G401.6 (cell line): ENCODE results near the gene PKD1L1.

Experiments used
- FAIRE-seq: peaks from 2 replicates; lab custom pipeline; 2012; peaks lifted over from hg19 to GRCh38; lab: Jason Lieb, UNC

Gene PKD1L1

DNA sequence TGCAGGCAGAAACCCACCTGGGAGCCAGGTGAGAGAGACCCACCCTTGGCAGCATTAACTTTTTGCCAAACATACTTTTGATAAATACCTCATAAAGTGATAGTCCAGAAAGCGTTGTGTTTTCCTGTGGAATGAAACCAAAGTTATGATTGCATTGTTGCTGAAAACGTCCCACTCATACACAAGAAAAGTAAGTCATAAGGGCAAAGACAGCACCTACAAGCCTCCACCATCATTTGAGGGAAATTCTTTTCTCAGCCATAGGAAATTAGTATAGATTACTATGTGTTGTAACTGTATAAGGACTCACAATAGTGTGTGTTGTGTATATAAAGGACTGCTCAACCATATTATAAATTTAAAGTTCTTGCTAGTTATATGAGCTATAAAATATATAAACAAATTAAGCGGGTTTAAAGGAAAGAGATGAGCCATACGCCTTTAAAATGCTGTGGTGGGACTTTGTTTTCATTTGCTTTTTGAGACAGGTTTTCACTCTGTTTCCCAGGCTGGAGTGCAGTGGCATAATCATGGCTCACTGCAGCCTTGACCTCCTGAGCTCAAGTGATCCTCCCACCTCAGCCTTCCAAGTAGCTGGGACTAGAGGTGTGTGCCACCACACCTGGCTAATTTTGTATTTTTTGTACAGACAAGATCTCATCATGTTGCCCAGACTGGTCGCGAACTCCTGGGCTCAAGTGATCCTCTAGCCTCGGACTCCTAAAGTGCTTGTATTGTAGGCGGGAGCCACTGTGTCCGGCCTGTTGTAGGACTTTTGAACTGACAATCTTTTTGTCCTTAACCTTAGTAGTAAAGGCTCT lies 160.8 kb downstream of the PKD1L1 start:
- FAIRE-seq: no peak

DNA sequence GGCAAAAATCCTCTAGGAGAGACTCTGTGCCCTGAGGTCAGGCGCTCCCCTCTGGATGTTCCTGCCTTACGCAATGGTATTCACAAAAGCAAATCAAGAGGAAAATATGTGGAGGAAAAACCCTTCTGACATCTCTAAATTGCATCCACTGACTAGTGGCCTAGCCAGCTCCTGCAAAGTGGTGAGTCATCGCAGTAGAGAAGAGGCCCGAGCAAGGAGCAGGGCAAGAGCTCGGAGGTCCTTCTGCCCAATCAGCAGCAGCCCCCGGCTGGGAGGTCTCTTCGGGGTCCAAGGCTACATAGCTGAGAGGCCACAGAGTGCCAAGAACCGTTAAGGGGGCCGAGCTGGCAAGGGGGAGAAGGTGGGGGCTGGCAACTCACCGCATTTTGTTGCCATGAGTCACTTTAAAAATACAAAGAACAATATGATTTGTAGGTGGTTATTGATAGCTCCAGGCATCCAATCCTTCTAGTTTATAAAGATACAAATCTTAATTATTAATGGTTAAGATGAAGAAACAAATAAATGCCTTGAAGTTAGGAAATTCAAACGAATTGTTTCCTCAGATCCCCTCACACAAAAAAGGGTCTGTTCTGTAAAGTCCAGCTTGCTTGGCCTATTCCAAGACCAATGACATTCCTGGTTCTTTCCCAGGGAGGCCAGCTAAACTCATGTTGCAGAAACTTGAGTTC lies 161.6 kb downstream of the PKD1L1 start:
- peak; percentile 100 for FAIRE-seq

DNA sequence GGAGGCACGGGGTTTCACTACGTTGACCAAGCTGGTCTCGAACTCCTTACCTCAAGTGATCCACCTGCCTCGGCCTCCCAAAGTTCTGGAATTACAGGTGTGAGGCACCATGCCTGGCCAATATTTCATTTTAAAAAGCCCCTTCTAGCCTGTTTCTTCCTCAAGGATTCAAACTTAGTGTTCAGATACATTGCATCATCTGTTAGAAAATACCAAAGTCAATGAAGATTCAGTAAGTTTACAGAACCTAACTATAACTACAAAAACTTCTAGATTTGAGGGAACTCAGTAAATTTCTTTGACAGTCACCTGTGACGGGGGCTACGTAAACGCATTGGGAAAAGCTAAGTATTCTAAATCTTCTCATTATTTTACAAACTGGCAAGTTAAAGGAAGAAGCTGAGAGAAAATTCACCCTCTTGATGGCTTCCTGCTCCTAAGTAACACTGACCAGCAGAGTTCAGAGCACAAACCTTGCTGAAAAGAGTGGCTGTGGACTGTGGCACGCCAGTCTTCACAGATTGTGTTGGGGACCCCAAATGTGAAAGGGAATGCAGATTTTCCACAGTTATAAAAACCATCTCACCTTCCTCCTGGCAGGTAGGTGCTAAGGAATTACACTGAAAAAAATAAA lies 162.2 kb downstream of the PKD1L1 start:
- FAIRE-seq: no peak

DNA sequence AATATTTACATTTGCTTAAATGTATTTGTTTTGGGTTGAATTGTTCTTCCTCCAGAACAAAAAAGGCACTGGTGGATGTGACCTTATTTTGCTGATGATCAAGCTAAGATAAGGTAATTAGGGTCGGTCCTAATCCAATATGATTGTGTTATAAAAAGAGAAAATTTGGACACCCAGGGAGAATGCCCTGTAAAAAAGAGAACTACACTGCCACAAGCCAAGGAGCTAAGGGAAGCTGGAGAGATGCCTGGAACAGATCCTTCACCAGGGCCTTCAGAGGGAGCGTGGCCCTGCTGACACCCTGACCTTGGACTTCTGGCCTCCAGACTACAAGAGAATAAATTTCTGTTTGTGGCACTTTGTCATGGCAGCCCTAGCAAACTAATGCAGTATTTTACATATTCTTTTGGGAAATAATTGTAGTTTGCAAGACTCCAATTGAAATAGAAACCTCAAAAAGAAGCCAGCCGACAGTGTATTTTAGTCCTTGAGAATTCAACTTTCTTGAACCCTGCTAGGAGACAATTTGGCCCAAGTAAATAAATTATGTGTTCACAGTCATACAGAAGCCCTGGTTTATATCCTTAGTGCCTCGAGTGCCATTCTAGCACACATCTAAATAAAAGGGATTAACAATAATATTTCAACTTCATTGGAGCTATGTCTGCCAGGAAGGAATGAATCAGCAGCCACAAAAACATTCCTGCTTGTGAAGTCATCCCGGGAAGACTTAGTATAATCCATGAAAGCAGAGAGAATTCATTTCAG lies 164.6 kb downstream of the PKD1L1 start:
- peak; percentile 99 for FAIRE-seq

DNA sequence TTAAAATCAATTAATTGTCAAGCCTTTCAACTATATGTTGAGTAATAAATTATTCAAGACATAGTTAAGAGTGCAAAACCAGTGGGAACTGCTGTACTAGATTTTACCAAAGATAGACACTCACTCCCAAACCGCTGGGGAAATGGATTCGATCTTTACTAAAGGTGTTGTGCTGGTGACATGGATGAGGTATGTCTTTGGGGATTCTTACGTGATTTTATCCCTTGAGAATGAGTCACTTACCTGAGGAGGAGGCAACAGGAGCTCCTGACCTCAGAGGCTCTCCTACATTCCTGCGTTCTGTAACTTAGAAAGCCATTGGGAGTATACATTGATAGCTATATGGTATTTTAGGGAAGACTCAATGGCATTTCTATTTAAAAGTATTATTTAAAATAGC lies 165.5 kb downstream of the PKD1L1 start:
- FAIRE-seq: no peak

DNA sequence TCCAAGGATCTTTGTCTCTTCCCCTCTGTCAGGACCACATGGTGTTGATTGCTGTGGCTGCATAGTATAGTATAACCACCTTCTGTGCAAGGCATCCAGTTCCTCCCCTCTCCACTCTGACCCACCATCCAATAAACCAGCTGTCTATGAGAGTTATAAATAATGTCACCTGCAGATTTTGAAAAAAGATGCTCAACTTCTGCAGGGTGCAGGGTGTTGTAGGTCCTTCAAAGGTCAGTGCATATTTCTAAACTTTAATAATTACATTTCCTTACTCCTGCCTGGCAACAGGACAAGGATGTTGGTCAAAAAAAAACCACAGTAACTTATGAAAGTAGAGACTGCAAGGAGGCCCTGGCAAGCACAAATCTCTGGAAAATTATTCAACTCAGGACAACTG lies 166.2 kb downstream of the PKD1L1 start:
- no peak for FAIRE-seq

DNA sequence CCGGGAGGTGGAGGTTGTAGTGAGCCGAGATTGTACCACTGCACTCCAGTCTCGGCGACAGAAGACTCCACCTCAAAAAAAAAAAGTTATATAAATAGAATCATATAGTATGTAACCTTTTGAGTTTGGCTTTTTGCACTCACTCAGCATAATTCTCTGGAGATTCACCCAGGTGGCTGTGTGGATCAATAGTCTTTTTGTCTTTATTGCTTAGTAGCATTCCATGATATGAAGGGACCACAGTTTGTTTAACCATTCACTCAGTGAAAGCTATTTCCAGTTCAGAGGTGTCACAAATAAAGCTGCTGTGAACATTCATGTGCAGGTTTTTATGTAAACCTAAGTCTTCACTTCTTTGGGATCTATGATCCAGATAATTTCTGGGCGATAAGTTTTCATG lies 167.7 kb downstream of the PKD1L1 start:
- FAIRE-seq: no peak

DNA sequence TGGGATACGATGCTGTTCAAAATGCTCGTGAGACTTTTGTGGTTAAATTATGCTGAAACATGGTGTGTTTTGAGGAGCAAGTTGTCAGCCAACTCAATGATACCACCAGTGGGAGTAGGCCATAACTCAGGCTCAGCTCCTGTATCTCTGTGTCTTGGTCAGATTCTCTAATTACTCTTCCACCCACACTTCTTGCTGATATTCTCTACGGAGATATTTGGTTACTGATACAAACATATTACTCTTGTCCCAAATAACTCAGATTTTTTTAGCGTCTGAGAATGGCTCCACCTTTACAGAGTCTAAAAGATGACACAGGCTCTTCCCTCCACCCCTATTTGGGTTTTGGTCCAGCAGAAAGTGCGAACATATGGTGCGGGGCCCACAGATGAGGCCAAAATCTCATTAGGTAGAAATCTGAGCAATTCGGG lies 168.9 kb downstream of the PKD1L1 start:
- FAIRE-seq: no peak

DNA sequence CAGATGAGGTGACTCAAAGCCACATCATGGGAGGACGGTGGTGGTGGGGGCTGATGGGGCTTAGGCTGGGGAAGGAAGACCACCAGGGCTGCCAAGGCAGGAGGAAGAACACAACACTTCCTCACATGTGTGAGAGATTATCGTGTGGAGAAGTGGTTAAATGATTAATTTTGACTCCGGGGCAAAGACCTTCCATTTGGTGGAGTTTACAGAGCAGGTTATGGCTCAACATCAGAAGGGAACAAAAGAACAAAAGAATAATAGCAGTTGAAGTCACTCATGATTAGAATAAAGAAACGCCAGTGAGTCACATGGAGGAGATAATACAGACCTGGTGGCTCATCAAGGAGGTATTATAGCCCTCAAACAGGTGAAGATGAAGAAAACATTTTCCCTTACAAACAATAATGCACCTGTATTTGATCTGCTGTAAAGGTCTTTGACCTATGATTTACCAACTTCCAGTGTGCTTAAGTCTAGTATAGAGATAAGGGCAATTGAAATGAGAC lies 170.1 kb downstream of the PKD1L1 start:
- no peak for FAIRE-seq

DNA sequence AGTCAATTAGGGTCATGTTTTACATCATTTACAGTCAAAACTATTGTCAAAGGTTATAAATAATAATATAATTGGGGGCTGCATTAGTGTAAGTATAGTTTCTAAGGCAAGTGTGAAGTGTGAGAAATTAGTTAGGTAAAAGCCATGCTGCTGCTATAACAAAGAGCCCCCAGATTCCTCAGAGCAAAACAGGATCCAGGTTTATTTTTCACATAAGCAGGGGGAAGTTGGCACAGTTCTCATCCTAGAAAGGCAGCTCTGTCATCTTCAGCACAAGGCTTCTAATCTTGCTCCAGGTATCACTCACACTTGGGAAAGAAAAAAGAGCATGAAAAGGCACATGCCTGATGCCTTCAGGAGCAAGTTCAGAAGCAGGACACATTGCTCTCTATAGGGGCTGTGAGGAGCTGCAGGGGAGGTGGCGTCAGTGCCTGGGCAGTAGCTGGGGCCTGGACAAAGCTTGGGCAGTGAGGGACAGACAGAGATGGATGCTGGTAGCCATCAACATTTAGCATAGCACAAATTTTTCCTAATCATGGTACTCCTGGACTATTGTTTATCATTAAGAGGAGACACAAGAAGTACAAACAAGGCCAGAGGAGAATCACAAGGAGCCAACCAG lies 170.6 kb downstream of the PKD1L1 start:
- FAIRE-seq: no peak

DNA sequence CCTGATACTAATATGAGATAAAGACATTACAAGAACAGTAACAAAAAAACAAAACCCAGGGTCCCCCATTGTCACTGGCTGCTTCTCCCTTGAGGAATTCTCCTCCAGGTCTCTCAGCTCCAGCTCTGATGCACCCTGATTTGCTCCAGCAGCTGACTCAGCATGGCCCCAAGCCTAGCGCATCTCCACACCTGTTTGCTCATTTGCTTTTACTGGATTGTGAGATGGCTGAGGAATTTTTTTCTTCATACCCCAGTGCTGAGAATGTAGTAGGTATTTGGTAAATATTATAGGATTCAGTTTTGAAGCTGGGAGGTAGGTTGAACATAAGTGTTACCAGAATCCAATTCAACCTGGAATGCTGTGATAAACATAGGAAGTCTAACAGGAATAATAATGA lies 171.9 kb downstream of the PKD1L1 start:
- FAIRE-seq: no peak

DNA sequence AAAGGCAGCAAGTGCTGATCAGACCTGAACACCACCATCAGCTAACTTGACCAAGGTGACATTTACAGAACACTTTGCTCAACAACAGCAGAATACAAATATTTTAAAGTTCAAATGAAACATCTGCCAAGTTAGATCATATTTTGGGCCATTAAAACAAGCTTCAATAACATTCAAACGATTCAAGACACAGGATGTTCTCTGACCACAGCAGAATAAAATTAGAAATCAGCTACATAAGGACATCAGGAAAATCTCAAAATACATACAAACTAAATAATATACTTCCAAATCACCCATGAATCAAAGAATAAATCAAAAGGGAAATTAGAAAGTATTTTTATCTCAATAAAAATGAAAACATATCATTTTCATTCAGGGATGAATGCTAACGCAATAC lies 173.0 kb downstream of the PKD1L1 start:
- no peak for FAIRE-seq

DNA sequence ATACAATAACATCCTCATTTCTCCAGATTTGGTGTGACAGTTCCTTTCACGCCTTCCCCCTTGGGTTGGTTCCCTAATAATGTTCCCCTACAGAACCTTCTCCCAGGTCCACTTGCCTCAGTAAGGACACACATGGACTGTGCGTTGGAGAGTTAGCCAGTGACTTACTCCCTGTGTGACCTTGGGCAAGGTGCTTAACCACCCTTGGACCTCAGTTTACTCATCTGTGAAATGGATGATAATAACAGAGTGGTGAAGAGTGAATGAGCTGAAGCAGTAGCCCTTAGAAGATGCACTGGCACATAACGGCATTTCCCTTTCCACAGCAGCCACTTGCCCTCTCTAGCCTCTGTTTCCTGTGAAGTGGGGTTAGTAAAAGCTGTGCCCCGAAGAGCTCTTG lies 175.8 kb downstream of the PKD1L1 start:
- no peak for FAIRE-seq

DNA sequence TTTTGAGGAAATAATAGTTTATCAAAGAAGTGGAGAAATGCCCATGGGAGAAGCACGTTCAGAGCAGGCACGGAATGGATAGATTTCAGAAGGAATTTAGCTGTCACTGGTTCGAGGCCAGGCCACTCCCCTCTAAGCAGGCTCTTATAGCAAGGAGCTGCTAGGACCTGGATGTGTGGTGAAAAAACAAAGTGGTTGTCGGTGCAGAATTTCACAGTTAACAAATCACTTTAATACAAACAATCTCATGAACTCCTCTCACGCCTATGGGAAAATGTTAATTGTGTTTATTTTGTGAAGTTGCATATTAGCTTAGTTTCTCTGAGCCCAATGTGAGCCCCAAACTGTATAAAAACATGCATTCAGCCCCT lies 176.3 kb downstream of the PKD1L1 start:
- peak; percentile 89 for FAIRE-seq

DNA sequence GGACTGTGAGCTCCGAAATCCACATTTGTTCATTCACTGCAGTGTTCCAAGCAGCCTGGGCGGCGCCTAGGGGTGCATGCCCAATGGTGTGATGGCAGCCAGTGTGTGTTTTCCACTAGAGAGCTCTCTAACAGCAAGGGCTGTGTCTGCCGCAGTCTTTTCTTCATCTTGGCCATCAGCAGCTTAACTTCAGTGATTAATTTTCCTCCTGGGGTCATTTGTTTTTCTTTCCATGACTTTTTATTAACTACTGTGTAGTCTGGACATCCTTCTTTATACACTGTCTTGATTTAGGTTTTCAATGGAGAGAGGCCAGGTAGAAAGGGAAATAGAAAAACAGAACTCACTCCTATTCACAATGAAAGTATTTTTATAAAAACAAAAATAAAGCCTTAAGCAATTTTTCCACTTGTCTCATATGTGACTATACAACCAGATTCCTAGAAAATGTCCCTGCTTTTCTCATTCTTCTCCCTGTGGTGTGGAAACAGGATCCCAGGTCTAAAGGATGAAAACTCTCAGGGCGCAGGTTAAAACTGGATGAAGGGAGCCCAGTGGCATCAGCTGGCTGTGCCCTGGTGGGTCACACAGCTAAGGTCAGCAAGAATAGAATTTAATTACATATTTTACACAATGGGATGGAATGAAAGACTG lies 176.8 kb downstream of the PKD1L1 start:
- FAIRE-seq: peak; percentile 96

DNA sequence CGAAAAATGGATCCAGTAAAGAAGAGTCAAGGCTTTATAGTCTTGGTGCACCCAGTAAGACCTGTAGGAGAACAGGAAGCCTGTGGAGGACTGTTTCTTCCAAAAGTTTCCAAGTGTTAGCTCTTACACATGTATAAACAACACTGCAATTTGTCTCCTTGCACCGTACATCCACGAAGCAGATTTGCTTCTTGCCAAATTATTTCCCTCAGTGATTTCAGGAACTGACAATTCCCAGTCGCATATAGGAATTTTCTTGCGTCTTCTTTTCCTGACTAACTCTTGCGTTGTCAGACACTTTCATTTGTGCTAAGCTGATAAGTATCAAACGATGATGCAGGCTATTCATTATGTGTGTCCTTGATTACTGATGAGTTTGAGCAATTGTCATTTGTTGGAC lies 182.1 kb downstream of the PKD1L1 start:
- FAIRE-seq: no peak

DNA sequence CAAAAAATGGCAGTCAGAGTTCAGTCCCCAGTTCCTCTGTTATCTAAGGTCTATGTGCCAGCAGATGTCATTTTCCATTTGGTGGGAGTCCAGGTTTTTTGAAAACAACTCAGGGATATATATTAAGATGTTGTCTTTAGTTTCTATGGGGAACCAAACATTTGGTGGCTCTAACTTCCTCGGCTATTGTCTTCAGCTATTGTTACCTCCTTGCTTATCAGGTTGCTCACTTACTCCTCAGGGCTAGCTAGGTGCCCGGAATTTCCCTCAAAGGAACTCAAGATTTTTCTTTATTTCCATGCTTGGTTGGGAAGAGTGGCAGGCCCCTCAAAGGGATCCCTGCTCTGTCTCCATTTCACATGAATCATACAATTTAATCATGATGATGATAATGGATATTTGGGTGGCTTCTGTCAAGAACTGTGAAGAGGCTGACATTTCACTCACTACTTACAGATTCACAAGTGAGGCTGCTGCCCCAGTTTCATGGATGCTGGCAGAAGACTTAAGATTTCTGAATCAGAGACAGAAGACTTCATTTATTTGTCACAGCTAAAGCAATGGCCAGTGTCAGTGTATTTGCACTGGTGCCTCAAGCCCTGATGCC lies 182.8 kb downstream of the PKD1L1 start:
- FAIRE-seq: no peak

DNA sequence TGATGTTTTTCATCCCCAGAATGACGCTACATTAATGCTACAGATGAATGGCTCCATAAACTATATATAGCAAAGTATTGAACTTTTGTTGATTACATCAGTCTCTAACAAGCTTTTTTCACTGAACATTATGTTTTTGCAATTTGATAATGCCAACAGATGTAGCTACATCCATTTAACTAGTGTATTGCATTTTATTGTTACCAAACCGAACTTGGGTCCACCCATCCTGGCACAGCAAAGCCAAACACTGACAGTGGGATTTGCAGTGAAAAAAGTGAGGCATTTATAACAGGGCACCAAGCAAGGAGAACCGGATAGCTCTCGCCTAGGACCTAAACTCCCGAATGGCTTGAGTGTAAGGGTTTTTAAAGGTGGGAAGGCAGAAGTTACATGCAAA lies 183.5 kb downstream of the PKD1L1 start:
- FAIRE-seq: no peak

DNA sequence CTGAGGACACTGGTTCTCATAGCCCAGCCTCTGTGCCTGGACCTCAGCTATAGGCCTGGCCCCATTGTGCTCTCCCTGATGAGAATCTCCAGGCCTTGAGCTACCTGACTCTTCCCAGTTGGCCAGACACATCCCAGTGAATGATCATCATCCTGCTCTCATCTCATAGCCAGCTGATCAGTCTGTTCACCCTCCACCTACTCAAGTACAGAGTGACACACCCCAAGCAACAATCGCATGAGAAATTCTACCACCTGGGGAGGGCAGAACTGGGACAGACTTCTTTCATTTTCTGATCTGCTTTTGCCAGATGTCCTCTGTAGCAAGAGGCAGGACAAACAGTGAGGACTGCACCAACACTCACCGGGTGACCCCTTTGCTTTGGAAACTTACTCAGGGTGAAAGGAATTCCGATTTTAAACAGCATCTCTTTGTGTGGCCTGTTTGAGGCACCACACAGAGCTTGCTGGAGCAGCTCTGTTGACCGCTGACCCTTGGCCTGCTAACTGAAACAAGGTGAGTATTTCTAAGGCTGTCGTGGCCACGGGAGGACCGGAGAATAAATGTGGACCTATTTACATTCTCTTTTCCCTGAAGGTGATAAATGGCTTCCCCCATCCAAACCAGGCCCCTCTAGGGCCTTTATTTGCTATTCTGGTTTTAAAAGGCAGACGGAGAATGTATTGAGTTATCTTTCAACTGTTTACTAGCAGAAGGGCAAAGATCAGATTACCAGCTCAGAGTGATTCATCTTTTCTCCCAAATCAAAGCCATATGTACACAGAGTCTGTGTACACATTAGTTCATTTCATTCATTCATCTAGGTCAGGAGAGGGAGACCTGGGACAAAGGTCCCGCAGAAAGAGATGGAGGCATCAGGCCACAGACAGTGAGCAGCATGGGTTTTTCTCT lies 184.9 kb downstream of the PKD1L1 start:
- peak; percentile 78 for FAIRE-seq

DNA sequence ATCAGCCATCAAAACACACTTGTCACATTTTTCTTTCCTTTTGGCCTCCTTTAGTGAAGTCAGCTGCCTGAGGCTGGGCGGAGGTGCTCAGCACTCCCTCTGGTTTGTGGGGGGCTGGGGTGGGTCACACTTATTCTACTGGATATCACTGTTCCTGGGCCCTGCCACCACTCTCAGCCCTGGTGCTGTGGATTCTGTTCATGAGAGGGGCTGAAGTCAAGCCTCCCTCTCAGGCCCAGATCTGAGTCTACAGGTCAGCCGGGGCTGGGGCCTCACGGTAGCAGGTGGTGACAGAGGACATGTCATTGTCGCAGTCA lies 185.6 kb downstream of the PKD1L1 start:
- FAIRE-seq: no peak
